ENCODE data around the gene MVB12B.

GRCh38 chr9:126301985-126302603 is 24.5 kb upstream of the MVB12B start:
- TF ChIP-seq EZH2 (IDR thresholded peaks at IDR 0.05) = no peak
- no peak for TF ChIP-seq POLR2AphosphoS5 (IDR thresholded peaks at IDR 0.05; ENCODE audit: borderline replicate concordance, low read depth, low read length)
